Stimulated activated naive CD8-positive, alpha-beta T cell treated with anti-CD3 and anti-CD28 coated beads, Interleukin-15, amount 100 ng/mL, for 72 hours (primary cell): ENCODE measurements around the gene BANP.

ENCODE experiments used
- ATAC-seq: fragments of 150-1000 bp; cut with Tn5 transposase; 2 replicates; pipeline ENCODE4 v1.10.0; 2021; ENCODE audit warnings: mild to moderate bottlenecking, moderate library complexity
- DNase-seq, 2 donors: peaks; one replicate each; pipeline ENCODE4 v3.0.0; 2021 to 2022
- H3K27ac Mint-ChIP-seq, 2 donors: one replicate each; pipeline ENCODE4 v1.8.0; 2022; ENCODE audit warnings: mild to moderate bottlenecking in 2 of 2, mixed read lengths in 2 of 2, moderate library complexity in 2 of 2
- H3K27me3 Mint-ChIP-seq: one replicate; pipeline ENCODE4 v1.8.0; 2022; ENCODE audit warnings: mixed read lengths
- H3K4me1 Mint-ChIP-seq: one replicate; pipeline ENCODE4 v1.8.0; 2022; ENCODE audit warnings: mild to moderate bottlenecking, mixed read lengths
- H3K4me3 Mint-ChIP-seq, 2 donors: one replicate each; pipeline ENCODE4 v1.8.0; 2022; ENCODE audit warnings: mild to moderate bottlenecking in 2 of 2, mixed read lengths in 2 of 2, moderate library complexity in 1 of 2
- H3K9me3 Mint-ChIP-seq, 2 donors: one replicate each; pipeline ENCODE4 v1.8.0; 2022; ENCODE audit warnings: mixed read lengths in 2 of 2

Gene BANP

DNA sequence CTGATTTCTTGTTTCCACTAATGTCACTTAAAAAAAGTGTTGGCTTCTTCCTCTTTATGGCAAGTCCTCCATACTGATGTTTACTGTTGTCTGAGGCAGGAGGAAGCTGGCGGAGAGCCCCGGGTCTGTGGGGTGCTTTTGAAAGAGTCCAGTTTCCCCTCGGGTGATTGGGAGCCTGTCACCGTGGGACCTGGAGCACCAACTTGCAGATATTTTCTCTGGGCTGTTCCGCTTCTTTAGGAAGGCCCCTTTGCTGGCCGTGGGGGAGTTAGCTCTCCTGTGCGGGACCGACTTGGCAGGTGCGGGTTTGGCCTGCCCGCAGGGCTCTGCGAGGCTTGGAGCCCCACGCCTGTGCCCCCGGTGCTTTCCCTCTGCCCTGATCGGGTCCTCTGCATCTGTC lies 3.1 kb downstream of the BANP start:
- ATAC-seq (no peak), DNase-seq (no peak)
- H3K4me1 Mint-ChIP-seq = peaks cover 81% of the 10 kb centered on the region
- H3K27me3 Mint-ChIP-seq = no peaks in the 10 kb centered on the region
- H3K9me3 Mint-ChIP-seq = no peaks in the 10 kb centered on the region
- H3K4me3 Mint-ChIP-seq = peak overlapping the region; percentile 17 to 70
- H3K27ac Mint-ChIP-seq = peak overlapping the region; percentile 45 to 75

DNA sequence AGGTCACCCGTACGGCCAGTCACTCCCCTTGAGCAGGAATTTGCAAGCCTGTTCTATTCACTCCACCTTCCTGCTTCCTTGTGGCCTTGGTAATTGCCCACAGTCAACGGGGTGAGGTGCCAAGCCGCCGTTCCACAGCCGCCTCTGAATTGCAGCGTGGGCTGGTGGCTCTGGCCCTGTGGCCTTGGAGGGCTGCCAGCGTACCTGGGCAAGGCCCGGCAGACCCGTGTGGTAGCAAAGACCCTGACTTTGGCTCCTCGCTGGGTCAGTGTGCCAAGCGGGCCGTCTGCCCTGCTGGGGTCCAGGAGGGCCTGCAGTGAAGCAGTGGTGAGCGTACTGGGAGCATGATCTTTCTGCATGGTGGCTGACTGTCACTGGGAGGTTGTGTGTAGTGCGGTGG lies 3.6 kb downstream of the BANP start:
- H3K9me3 Mint-ChIP-seq = no peaks in the 10 kb centered on the region
- no peak for DNase-seq
- peak overlapping the region in 1 of 2 donors; percentile 45 for H3K27ac Mint-ChIP-seq
- no peaks in the 10 kb centered on the region for H3K27me3 Mint-ChIP-seq
- peak overlapping the region in 1 of 2 donors; percentile 17 for H3K4me3 Mint-ChIP-seq
- peaks cover 86% of the 10 kb centered on the region for H3K4me1 Mint-ChIP-seq
- ATAC-seq = no peak

DNA sequence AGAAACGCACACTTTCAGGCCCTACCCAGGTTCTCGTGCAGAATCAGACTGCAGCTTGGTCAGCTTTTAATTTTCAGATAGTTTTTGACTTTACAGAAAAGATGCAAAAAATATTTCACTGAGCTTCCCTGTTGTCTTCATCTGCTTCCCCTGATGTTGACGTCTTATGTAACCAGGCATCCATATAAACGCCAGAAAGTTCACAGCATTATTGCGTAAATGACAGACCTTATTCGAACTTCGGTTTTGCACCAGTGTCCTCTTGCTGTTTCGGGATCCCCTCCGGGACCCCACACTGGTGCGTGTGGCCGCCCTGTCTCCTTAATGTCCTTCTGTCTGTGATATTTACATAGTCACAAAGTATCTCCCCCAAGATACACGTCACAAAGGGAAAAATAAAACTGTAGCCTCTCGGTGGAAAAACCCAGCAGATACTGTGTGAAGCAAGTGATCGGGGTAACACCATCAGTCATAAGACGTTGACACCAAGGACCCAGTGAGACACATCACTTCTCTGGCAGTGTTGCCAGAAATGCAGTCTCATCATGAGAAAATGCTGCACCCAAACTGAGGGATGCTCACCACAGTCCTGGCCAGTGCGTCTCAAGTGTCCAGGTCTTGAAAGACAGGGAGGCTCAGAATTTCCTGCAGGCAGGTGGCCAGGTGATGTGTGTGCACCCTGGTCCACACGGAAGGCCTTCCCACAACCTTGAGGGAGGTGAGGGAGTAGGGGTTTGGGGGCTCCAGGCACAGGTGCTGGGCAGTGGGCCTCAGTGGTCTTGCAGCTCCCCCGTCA lies 4.3 kb downstream of the BANP start:
- H3K27me3 Mint-ChIP-seq = no peaks in the 10 kb centered on the region
- peak overlapping the region; percentile 21 to 97 for H3K4me3 Mint-ChIP-seq
- no peaks in the 10 kb centered on the region for H3K9me3 Mint-ChIP-seq
- no peak for DNase-seq
- H3K4me1 Mint-ChIP-seq = peaks cover 91% of the 10 kb centered on the region
- no peak for ATAC-seq
- peak overlapping the region; percentile 15 to 99 for H3K27ac Mint-ChIP-seq

DNA sequence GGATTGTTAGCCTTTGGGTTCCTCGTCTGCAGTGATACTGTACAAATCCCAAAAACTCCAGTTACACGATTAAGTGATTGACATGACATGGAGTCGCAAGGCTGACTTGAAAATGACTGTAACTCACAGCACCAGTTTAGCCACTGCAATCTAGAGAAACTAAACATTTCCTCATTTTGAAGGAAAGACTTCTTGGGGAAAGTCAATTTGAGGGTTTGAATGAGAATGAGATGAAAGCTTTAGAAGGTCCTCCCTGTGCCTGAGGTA lies 4.8 kb downstream of the BANP start:
- peaks cover 91% of the 10 kb centered on the region for H3K4me1 Mint-ChIP-seq
- peak overlapping the region; percentile 94 to 97 for H3K4me3 Mint-ChIP-seq
- H3K27me3 Mint-ChIP-seq = no peaks in the 10 kb centered on the region
- peak overlapping the region; percentile 97 to 99 for H3K27ac Mint-ChIP-seq
- DNase-seq (no peak), ATAC-seq (no peak)
- H3K9me3 Mint-ChIP-seq = no peaks in the 10 kb centered on the region

DNA sequence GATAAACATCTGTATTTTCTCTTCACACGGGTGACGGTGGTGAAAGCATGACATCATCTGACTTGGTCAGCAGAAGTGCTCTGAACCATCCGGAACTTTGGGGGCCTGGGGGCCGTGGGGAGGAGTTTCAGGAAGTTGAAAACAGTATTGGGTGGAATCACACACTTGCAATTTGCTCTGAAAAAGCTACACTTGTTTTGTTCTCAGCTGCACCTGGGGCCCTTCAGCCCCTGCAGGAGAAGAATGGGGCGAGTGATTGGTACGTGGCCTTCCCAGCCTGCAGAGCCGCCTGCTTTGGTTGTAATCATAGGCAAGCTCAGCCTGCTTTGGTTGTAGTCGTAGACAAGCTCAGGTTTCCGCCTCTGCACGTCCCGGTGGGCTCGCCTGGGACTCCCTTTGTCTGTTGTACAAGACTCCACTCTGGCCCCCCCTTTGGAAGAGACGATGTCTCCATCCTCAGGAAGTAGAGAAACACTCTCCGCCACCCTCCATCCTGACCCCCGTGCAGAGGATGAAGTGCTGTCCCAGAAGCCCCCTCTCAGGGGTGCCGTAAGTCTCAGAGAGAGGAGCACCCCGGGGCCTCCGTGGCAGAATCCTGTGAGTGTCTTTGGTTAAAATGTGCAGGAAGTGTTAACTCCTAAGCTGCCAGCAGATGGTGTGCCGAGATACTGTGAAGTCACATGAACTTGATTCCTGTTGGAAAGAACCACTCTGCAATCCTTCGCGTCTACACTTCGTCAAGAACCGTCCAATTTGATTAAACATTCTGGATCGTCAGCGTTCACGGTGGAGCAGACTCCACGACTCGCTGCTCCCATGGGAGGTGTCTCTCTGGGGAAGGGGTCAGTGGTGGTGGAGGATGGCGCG lies 5.4 kb downstream of the BANP start:
- Mint-ChIP-seq H3K4me3 (peak overlapping the region; percentile 94 to 97), H3K9me3 (no peaks in the 10 kb centered on the region), H3K27ac (peak overlapping the region; percentile 97 to 99), H3K27me3 (no peaks in the 10 kb centered on the region), H3K4me1 (peaks cover 95% of the 10 kb centered on the region)
- ATAC-seq = peak; percentile 81
- DNase-seq = peak; percentile 65 to 81

DNA sequence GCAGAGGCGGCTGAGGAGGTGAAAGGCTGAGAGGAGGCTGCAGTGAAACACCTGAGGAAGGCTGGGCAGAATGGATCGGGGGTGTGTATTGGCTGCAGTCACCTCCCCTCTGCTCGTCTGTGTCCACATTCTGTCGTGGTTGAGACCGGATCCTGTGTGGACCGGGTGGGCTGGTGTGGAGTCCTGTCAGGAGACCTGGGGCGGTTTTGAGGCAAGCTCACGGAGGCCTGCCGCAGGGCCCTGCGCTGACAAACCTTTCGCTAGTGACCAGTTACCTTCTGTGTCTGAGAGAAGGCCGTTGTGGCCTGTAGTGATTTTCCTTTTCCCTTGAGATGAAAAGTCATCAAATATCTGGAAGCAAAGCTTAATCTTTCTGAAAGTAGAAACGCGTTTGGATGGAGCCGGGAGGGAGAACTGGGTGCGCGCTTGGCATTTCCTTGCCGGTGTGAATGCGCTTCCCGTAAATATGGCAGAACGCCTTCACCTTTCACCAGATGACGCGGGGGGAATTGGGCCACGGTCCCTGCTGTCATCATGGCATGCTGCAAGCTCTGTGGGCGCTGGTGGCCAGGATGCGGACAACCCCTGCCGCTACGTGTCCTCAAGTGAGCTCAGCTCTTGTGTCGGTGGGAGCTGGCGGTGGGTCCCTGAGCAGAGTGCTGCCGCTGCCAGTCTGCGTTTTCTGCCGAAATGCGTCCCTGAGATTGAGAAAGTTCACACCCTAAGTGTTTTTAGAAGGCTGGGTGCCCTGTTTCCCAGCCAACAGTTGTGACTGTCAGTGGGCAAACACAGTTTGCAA lies 6.3 kb downstream of the BANP start:
- Mint-ChIP-seq H3K27me3 (no peaks in the 10 kb centered on the region), H3K4me1 (peaks cover 90% of the 10 kb centered on the region), H3K4me3 (peak overlapping the region; percentile 94 to 97), H3K9me3 (no peaks in the 10 kb centered on the region), H3K27ac (peak overlapping the region; percentile 97 to 99)
- no peak for ATAC-seq
- no peak for DNase-seq

DNA sequence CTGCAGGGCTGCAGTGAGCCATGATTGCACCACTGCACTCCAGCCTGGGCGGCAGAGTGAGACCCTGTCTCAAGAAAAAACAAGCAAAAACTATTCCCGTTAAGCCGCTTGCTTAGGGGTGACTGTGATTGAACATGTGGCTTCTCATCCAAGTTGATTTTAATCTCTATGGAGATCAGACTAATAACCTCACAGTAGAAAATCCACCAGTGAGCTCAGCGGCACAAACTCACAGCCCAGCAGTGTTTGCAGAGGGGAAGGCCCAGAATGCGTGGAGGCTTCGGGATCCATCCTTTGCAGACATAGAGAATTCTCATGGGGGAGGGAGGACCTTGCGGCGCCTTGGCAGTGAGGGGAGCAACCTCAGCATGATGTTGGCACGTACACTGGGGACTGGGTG lies 7.4 kb downstream of the BANP start:
- H3K4me1 Mint-ChIP-seq = peaks cover 90% of the 10 kb centered on the region
- H3K4me3 Mint-ChIP-seq = peak overlapping the region; percentile 14 to 97
- ATAC-seq (no peak), DNase-seq (no peak)
- no peaks in the 10 kb centered on the region for H3K9me3 Mint-ChIP-seq
- H3K27ac Mint-ChIP-seq = no peak overlapping the region
- no peaks in the 10 kb centered on the region for H3K27me3 Mint-ChIP-seq

DNA sequence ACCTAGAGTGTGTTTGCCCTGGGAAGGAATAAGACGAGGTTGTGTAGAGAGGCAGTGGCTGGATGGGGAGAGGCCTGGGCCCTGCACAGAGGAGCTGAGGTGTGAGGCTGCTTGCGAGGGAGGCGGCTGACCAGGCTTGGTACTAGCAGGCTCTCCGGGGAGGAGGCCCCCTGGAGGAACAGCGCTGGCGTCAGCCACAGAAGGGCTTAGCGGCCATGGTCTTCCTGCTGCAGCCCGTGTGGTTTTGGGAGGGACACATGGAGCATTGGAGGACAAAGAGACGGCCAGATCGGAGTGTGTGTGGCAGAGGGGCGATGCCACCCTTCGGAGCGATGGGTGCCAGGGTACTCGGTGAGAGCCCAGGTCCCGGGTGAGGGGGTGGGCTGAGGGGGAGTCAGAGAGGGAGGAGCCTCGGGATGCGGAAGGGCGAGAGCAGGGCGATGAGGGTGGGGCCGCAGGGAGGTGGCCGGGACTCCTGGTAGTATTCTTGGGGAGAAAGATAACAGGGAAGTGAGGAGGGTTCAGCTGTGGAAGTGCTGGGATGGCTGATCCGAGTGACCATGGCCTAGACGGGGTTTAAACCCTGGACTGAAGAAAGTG lies 8.3 kb downstream of the BANP start:
- no peaks in the 10 kb centered on the region for H3K27me3 Mint-ChIP-seq
- H3K4me1 Mint-ChIP-seq = peaks cover 90% of the 10 kb centered on the region
- peak overlapping the region; percentile 91 to 95 for H3K27ac Mint-ChIP-seq
- H3K9me3 Mint-ChIP-seq = no peaks in the 10 kb centered on the region
- DNase-seq = no peak
- peak overlapping the region; percentile 85 to 94 for H3K4me3 Mint-ChIP-seq
- ATAC-seq = no peak

DNA sequence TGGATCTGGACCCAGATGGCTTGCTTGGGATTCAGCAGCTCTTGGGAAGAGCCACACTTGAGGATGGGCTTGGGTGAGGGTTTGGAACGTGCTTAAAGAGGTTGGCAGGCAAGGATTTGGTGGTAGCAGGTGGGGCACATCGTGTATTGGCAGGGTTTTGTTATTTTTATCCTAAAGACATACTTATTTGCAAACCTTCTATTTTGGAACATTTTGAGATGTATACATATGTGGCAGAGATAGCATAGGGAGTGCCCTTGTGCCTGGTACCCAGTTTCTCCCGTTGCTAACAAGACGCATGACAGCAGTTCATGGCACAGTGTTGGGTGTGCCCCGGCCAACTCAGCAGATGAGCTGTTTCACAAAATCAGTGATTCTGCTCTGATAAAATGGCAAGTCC lies 9.1 kb downstream of the BANP start:
- DNase-seq = no peak
- H3K4me3 Mint-ChIP-seq = peak overlapping the region; percentile 85 to 94
- H3K27me3 Mint-ChIP-seq = no peaks in the 10 kb centered on the region
- no peak for ATAC-seq
- peak overlapping the region in 1 of 2 donors; percentile 95 for H3K27ac Mint-ChIP-seq
- peaks cover 90% of the 10 kb centered on the region for H3K4me1 Mint-ChIP-seq
- H3K9me3 Mint-ChIP-seq = no peaks in the 10 kb centered on the region

DNA sequence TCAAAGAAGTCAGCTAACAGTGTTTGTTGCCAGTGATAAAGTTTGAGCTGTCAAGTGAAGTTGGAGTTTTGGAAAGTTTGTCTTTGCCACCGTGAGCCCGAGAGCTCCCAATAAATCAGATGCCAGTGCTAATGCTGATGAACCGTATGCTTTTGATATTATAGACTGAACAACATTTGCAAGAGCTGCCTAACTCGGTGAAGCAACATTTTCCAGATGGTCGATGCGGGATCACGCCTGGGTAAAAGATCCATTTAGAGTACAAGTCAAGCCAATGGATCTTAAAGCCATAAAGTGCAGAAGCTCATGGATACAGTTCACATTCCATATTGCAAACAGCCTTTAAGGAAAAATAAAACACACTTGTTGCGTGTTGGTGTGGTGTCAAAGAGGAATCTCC lies 9.6 kb downstream of the BANP start:
- no peaks in the 10 kb centered on the region for H3K27me3 Mint-ChIP-seq
- H3K27ac Mint-ChIP-seq = no peak overlapping the region
- H3K4me3 Mint-ChIP-seq = no peak overlapping the region
- DNase-seq (no peak), ATAC-seq (no peak)
- no peaks in the 10 kb centered on the region for H3K9me3 Mint-ChIP-seq
- peaks cover 90% of the 10 kb centered on the region for H3K4me1 Mint-ChIP-seq

DNA sequence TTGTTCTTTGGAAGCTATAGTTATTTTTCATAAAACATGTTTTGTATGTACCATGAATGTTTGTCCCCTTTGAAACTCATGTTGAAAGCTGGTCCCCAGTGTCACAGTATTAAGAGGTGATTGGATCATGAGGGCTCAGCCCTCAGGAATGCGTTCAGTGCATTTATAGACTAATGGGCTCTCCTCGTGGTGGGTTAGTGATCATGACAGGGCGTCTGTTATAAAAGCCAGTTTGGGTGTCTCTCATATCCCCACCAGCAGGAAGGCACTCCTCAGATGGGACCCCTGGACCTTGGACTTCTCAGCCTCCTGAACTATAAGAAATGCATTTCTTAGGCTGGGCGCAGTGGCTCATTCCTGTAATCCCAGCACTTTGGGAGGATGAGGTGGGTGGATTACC lies 10.4 kb downstream of the BANP start:
- no peak overlapping the region for H3K27ac Mint-ChIP-seq
- peaks cover 91% of the 10 kb centered on the region for H3K4me1 Mint-ChIP-seq
- H3K9me3 Mint-ChIP-seq = no peaks in the 10 kb centered on the region
- H3K4me3 Mint-ChIP-seq = peak overlapping the region in 1 of 2 donors; percentile 9
- no peaks in the 10 kb centered on the region for H3K27me3 Mint-ChIP-seq
- no peak for ATAC-seq
- no peak for DNase-seq

DNA sequence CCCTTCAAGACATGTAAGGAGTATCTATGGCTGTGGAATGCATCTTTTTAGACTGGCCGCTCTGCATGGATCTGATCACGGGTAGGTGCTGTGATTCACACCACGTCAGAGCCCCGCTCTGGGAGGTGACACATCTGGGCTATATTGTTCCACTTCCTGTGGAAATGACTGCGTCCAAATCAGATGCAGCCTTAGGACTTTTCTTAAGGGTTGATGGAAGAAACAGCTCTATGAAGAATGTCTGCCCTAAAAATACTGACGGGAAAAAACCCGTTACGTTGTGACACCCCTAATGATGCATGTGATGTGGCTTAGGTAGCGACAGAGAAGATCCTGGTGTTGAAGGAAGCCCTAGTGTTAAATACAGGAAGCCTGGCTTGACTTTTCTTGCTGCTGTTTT lies 12.2 kb downstream of the BANP start:
- H3K4me1 Mint-ChIP-seq = peaks cover 80% of the 10 kb centered on the region
- peak overlapping the region; percentile 63 to 67 for H3K4me3 Mint-ChIP-seq
- peak; percentile 46 to 72 for DNase-seq
- H3K27ac Mint-ChIP-seq = peak overlapping the region; percentile 68 to 81
- H3K9me3 Mint-ChIP-seq = no peaks in the 10 kb centered on the region
- peak; percentile 98 for ATAC-seq
- no peaks in the 10 kb centered on the region for H3K27me3 Mint-ChIP-seq

DNA sequence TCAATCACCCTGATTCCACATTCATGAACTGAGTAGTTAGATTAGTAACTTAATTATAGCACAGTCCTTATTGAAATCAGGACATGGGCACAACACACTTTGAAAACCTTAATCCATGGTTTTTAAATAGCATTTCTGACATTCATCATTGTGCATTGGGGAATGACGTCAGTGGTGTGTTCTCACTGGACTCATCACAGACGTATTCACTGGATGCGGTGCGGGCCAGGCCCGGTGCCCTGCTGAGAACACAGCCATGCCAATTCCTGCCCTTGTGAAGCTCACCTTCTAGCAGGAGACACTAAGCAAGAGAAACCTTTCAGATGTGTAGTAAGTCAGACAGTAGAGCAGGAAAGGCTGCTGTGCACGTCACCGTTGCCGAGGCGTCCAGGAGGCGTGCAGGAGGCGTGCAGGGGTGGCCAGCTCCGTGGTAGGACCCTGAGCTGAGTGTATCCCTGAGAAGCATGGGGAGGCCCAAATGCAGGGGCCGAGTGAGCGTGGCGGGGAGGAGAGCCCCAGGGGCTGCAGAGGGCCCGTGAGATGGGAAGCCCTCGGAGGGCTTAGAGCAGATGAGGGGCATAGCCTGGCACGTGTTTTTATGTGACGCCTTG lies 12.9 kb downstream of the BANP start:
- Mint-ChIP-seq H3K27me3 (no peaks in the 10 kb centered on the region), H3K4me3 (peak overlapping the region; percentile 63 to 67), H3K4me1 (peaks cover 80% of the 10 kb centered on the region), H3K9me3 (no peaks in the 10 kb centered on the region), H3K27ac (peak overlapping the region; percentile 68 to 81)
- ATAC-seq (no peak), DNase-seq (no peak)

DNA sequence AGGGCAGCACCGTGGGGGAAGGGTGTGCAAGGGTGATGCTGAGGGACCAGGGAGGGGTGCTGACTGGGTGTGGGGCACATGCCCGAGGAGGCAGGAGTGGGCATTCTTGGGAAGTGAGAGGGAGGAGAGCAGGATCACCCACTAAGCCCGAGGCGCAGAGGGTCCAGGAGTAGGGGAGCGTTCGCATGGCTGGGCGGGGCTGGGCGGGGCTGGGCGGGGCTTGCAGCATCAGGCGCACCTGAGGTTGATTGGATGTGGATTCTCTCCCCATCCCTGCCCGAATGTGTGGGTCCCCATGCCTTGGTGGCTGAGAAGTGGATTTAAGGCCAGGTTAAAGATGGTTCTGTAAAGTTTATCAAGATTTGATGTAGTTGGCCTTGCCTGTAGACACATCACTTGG lies 14.2 kb downstream of the BANP start:
- peak overlapping the region; percentile 8 to 31 for H3K27ac Mint-ChIP-seq
- H3K4me1 Mint-ChIP-seq = peaks cover 80% of the 10 kb centered on the region
- H3K9me3 Mint-ChIP-seq = no peaks in the 10 kb centered on the region
- peak overlapping the region in 1 of 2 donors; percentile 14 for H3K4me3 Mint-ChIP-seq
- DNase-seq (no peak), ATAC-seq (no peak)
- no peaks in the 10 kb centered on the region for H3K27me3 Mint-ChIP-seq
